HG02763 (cell line): ENCODE results near the gene MS4A8.
"Not testable (repeated sequence)": the region's sequence is repeated elsewhere in the genome, so short reads cannot be mapped to it uniquely, and the experiment has no call there.

Experiments used
- ATAC-seq: cut with Tn5 transposase; IDR thresholded peaks from one replicate; pipeline ENCODE4 v1.9.1; 2021; ENCODE audit warnings: mild to moderate bottlenecking, moderate library complexity; ENCODE audit not compliant: unreplicated experiment

MS4A8 gene, protein sequence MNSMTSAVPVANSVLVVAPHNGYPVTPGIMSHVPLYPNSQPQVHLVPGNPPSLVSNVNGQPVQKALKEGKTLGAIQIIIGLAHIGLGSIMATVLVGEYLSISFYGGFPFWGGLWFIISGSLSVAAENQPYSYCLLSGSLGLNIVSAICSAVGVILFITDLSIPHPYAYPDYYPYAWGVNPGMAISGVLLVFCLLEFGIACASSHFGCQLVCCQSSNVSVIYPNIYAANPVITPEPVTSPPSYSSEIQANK

DNA sequence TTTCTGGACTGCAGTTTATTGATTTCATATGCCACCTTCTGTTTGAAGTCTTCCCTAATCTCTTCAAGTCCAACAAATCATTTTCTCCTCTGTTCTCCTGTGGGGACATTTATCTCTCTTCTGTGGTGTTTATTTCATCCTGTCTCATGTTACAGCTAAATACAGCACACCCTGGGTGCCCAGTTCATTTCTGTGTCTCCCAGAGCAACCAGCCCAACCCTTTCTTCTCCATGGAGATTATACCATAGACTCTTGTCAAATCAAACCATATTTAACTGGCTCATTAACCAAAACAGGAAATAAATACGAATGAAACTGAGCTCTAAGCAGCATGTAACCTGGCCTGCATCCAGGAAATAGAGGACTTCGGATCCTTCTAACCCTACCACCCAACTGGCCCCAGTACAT, at the start of gene MS4A8:
MS4A8 (plus strand) TSS at position 329 of the 408 bp plus-strand sequence. CDS start 1,249 bp downstream, outside the sequence.
- no peak for ATAC-seq

DNA sequence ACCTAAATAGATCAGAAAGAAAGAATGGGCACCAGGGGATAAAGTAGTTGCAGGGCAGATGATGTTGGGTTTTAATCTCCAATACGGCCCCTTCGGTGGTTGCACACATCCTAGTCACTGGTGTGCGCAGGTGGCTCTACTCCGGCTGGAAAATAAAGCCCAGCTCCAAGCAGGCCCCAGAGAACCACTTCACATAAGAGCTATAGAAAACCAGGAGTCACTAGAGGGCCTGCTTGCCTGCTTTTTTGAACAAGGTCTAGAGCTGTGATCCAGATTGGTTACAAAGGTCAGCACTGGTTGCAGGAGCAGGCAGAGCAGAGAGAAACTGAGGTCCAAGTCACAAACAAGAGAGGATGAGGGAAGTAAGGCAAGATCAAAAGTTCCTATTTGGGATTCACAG, 41.5 kb upstream of the MS4A8 start:
- ATAC-seq: no peak

DNA sequence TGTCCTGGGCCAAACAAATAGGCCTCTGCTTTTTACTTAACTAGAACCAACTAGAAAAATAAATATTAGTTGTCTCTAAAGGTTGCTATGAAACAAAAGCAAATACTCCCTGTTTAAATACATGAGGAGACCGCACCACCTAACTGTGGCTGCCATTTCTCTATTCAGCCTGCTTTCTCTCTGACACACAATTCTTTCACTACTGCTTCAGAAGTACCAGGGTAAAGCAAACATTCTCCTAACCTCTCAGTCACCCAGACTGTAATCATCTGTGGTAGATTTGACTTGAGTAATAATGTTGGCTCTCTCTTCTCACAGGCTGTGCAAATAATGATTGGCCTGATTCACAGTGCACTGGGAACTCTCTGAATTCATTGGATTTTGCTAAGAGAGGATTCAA, 41.0 kb upstream of the MS4A8 start:
- no peak for ATAC-seq

DNA sequence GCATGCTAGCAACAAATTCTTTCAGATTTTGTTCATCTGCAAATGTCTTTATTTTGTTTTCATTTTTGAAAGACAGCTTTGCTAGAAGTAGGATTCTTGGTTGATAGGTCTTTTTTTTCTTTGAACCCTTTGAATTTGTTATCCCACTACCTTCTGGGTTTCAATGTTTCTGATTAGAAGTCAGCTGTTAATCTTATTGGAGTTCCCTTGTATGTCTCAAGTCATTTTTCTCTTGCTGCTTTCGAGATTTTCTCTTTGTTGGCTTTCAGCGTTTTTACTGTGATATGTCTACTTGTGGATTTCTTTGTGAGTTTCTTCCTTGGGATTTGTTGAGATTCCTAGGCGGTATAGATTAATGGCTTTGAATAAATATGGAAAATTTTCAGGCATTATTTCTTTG, 27.2 kb upstream of the MS4A8 start:
- no peak for ATAC-seq

DNA sequence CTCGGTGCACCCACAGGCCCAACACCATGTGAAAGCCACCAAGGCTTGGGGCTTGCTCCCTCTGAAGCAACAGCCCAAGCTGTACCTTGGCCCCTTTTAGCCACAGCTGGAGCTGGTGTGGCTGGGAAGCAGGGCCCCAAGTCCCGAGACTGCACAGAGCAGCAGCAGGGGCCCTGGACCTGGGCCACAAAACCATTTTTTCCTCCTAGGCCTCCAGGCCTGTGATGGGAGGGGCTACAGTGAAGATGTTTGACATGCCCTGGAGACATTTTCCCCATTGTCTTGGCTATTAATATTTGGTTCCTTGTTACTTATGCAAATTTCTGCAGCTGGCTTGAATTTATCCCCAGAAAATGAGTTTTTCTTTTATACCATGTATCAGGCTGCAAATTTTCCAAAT, 21.2 kb upstream of the MS4A8 start:
- not testable (repeated sequence) for ATAC-seq

DNA sequence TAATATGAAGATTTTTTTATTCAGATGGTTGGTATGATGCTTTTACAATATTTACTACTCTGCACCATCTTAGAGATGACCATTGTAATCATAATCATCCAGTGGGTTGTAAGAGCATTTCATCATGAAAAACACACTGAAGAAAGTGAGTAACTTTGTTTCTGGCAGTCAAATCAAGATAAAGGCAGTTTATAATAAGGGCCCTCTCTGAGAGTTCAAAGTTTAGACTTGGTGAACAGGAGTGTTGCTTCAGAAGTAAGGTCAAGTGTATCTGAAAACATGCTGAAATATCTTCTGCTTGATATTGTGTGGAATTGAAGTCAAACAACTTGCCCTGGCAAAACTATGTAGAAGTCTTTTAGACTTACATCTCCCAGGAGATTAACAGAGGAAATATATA, 19.5 kb upstream of the MS4A8 start:
- no peak for ATAC-seq

DNA sequence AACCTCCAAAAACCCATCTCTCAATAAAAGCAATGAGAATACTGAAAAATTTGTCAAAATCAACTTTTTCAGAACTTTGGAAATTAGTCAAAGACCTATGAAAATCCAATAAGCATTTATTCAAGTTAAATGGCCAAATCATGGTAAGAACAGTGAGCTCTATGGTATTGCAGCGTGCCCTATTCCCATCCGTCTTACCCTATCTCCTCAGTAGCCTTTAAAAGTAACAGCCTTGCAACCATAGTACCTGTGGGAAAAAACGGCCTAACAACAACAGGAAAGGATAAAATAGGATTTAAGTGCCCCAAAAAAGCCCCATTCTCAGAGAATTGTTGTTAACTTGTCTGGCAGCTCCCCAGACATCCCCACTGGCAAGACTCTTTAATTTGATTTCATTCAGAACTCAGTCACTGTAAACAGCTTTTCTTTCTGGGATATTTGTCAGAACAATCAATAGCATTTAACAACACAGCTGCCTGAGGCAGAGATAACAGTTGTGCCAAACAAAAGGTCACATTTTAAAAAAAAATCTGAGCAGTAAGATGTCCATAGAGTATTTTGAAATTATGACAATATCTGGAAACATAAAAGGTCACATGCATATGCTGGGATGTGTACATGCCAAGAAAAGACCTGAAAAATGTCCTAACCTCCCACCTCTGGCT, 18.8 kb upstream of the MS4A8 start:
- ATAC-seq: no peak

DNA sequence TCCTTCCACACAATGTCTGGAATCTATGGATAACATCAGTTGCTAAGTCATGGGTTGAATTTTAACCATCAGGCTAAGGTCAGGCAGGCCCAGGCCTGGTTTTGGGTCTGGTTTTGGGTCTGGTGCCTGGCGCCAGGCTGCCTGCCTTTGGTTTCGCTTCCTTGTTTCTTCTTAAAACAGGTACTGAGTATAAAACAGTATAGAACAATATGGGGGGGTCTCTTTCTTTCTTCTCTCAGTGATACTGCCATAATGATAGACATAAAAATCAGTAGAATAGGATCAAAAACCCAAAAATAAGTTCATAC, 14.9 kb upstream of the MS4A8 start:
- not testable (repeated sequence) for ATAC-seq

DNA sequence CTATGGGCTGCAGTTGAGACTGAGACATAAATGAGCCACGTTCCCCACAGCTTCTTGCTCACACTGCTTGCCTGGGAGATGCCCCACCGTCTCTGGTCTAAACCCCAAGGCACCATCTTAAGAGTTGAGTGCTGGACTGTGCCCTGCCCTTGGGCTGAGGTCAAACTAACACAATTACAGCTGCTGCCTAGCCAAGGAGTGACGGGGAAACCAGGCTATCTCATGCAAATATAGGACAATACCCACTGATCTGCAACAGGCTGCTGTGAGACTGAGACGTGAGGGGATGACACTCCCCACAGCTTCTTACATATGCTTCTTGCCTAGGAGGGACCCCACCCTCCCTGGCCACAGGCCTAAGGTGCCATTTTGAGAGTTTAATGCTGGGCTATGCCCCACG, 7.8 kb upstream of the MS4A8 start:
- ATAC-seq: no peak

DNA sequence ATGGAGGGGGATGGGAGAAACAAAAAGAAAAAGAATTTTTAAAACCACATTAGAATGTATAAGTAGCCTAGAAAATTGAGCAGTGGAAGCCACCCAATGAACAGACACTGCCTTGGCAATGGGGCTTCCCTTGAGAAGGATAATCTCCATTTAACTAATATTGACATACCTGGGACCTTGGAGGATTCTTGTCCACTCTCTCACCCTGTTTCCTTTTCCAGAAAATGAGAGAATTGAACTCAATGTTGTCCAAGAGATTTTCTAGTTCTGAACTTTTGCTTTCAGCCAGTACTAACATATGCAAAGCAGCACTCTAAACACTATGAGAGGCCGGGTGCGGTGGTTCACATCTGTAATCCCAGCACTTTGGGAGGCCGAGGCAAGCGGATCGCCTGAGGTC, 524 bp downstream of the MS4A8 start:
- no peak for ATAC-seq

DNA sequence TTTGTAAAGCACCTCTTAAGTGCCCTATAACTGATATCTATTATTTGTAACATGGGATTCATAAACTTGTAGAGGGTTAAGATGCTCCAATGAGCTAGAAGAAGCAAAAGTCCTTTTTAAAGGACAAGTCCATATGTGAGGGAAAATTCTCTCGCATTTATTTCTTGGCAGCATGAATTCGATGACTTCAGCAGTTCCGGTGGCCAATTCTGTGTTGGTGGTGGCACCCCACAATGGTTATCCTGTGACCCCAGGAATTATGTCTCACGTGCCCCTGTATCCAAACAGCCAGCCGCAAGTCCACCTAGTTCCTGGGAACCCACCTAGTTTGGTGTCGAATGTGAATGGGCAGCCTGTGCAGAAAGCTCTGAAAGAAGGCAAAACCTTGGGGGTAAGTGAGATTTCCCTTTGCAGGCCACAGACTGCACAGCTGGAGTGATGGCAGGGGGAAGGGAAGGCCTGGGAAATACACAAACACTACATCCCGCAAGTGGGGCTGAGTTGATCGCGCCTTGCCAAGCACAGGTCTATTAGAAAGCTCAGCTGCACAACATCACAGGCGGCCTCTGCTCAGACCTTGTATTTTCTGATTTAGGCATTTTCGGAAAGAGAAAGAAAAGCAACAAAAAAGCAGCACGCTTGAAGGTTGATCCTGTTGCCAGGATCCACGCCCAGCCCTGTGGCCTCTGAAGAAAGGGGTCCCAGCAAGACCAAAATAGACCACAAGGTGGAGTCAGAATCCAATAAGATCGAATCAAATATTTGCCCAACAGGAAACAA, 1.5 kb downstream of the MS4A8 start:
- ATAC-seq: no peak

DNA sequence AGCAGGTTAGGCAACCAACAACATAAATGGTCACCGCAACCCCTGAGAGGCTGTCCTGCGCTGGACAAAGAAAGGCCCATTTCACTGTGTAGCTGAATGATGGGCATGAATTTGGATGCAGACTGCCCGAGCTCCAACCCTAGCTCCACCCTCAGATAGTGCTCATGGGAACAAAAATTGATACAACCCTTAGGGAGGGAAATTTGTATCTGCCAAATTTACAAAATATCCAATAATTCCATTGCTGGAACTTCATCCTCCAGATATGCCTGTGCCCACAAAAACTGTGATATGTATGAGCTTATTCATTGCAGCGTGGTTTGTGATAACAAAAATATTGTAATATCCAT, 2.0 kb downstream of the MS4A8 start:
- no peak for ATAC-seq

DNA sequence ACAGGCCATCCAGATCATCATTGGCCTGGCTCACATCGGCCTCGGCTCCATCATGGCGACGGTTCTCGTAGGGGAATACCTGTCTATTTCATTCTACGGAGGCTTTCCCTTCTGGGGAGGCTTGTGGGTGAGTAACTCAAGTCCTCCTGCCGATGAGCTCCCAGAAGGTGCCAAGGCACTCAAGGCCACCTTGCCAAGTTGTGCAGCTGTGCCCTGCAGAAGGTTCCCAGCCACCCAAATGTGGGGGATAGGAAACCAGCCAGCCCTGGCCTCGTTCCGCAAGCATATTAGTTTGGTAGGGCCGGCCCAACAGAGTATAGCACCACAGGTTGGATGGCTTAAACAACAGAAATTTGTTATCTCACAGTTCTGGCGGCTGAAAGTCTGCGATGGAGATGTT, 4.0 kb downstream of the MS4A8 start:
- no peak for ATAC-seq

DNA sequence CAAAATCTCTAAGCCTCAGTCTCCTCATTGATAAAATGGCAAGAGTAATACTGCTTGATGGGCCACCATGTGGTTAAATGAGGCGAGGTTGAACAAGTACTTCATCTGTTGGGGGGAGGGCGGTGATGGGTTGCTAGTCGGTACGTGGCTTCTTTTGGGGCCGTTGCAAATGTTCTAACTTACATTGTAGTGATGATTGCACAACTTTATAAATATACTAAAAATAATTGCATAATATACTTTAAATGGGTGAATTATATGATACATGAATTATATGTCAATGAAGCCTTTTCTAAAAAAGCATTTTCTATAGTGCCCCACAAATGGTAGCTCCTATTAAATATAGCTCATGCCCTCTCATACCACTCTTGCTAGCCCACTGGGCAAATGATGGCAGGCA, 6.5 kb downstream of the MS4A8 start:
- no peak for ATAC-seq

DNA sequence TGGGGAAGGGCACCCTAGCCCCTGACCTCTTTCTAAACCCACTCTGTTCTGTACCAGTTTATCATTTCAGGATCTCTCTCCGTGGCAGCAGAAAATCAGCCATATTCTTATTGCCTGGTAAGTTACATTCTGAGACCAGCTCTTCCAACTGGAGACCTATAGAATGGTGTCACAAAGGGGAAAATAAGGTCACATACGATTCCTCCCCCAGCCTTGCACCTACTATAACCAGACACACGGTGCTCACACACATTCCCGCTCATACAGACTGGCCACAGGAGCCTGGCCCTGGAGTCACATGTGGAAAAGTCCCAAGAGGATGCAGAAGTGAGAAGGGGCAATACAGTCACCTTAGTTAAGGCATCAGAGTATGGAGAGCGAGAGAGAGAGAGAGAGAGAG, 7.5 kb downstream of the MS4A8 start:
- no peak for ATAC-seq

DNA sequence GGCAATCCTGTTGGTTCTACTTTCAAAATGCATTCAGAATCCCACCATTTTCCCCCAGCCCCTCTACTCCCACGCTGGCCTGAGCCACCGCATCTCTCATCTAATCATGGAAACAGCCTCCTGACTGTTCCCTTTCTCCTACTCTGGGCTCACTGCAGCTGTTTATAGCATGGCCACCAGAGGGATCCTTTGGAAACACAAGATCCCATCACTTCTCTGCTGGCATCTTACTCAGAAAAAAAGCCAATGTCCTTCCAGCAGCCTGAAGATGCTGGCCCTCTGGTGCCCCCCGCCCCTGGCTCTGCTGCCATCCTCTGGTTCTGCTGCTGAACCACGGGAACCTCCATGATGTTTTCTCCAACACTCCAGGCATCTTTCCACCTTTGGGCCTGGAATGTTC, 11.1 kb downstream of the MS4A8 start:
- no peak for ATAC-seq

DNA sequence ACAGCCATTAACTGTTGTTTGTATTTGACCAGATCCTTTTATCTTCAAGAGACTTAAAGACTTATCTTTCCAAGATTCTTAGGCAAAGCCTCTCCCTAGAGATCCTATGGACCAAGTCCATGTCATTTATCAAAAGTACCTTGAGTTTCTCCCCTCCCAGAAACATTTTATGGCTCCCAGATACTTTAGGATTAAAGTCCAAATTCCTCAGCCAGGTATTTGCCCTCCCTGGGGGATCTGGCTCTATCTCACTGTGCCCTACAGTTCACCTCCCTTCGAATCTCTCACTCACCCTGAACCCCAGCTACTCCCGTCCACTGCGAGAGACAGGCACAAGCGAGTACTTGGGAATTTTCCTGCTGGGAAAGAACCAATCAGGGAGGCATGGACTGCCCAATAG, 11.9 kb downstream of the MS4A8 start:
- no peak for ATAC-seq

DNA sequence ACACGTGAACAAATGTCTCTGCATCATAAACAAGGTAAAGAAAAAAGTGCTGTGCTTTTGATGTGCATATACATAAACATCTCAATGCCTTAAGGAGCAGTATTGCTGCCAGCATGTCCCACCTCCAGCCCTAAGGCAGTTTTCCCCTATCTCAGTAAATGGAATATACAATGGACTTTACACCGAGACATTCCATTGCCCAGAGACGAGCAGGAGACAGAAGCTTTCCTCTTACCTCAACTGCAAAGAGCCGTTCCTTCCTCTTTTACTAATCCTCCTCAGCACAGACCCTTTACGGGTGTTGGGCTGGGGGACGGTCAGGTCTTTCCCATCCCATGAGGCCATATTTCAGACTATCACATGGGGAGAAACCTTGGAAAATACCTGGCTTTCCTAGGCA, 14.0 kb downstream of the MS4A8 start:
- not testable (repeated sequence) for ATAC-seq

DNA sequence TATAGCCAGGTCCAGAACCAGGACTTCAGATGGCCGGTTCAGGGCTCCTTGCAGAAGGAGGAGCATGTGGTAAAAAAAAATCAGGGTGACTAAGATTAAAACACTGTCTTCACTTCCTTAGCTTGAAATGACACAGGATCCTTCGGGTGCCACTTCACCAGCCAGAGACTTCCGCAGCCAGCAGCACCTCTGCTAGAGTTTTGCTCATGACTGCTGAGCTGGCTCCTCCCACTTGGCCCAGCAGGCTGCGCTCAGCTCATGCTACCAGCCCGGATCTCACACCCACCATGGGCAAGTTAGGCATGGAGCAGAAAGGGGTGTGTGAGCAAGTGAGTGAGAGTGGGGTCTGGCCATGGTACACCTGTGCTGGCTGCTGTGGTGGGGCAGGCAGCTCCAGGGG, 18.5 kb downstream of the MS4A8 start:
- no peak for ATAC-seq

DNA sequence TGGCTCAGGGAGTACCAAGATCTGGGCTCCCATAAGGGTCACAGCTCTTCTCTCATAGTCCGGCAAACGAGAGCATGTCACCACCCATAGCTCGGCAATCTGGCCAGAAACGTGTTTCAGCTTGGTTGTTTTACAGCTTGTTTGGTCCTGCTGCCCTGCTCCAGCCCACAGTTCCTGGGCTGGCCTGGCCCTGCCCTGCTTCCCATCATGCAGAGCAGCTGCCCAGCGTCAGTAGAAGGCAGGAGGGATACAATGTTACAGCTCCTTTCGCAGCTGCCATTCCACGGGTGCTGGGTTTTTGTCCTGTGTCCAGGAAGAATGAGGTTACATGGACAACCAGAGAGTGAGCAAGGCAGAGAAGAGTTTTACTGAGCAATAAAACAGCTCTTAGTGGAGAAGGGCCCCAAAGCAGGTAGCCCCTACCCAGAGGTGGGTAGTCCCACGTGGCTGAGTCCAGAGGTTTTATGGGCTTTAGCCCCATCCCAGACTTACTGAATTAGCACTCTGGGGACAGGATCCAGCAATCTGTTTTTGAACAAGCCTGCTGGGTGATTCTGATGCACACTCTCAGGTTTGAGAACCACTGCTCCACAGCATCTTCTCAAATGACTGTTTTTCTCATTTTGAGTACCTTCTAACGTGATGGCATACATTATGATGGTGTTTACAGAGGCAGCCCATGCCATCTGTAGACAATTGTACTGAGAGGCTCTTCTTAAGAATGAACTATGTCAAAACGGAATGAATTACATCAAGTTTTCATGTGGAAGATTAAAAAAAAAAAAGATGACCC, 19.3 kb downstream of the MS4A8 start:
- no peak for ATAC-seq

DNA sequence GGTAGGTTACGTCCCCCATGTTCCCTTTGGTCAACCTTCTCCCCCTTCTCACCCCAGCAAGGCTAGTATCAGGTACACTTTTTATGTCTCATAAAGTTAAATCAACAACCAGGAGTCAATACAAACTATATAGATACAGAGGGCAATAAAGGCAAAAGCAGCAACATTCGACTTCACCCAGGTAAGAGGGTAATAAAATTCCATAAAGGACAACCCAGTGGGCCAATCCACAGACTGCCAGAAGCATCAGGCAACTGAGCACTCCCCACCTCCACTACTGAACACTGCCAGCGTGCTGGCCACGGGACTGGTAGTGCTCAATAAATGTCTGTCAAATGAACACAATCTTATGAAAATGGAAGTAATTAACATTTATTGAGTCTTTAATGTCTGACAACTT, 20.0 kb downstream of the MS4A8 start:
- ATAC-seq: no peak

DNA sequence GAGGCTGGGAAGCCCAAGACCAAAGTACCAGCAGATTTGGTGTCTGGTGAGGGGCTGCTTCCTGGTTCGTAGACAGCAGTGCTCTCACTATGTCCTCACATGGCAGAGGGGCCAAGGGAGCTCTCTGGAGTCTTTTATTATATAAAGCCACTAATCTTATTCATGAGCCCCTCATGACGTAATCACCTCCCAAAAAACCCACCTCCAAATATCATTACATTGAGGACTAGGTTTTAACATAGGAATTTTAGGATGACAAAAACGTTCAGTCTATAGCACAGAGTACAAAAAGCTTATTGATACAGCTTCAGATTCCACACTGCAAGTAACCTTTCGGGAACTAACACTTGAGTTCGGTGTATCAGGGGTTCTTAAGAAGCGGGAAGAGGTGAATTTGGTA, 21.0 kb downstream of the MS4A8 start:
- ATAC-seq: no peak
